SK-N-SH (cell line): ENCODE measurements around the gene CASP9. TPM values are rescaled to one million over a fixed set of nuclear protein-coding genes. Genes with fewer than 3 reads are reported as not detected.
"Not testable (repeated sequence)": the region's sequence is repeated elsewhere in the genome, so short reads cannot be mapped to it uniquely, and the experiment has no call there.

Source experiments
- CTCF ChIA-PET: fragments of 300-600, 350-600 bp; formaldehyde crosslinking; extraction: SDS; loops from one replicate; lab custom pipeline; 2021; lab: Yijun Ruan, JAX
- POLR2A ChIA-PET: fragments of 350-600 bp; sonication (Branson Sonifier 250); formaldehyde crosslinking; extraction: SDS; loops from one replicate; lab custom pipeline; 2020; ENCODE audit warnings: antibody characterized with exemption, inconsistent platforms; lab: Yijun Ruan, JAX
- DNase-seq: peaks from one replicate; pipeline ENCODE4 v3.0.0; 2012
- H2AFZ ChIP-seq: fragments of 200-600 bp; sonication (generic); 2 replicates; pipeline ENCODE4 v1.8.1; 2016; ENCODE audit warnings: antibody characterized with exemption, mild to moderate bottlenecking, low read depth
- H3F3A ChIP-seq: fragments of 200-600 bp; sonication (generic); replicated peaks from 2 replicates; pipeline ENCODE3; 2016; ENCODE audit warnings: antibody characterized with exemption, mild to moderate bottlenecking; ENCODE audit not compliant: insufficient read depth
- H3K27ac ChIP-seq, 2 experiments: fragments of 200-500 bp in 1 of 2; fragments of 200-600 bp in 1 of 2; sonication (Bioruptor generic) in 1 of 2; sonication (generic), shearing (Covaris generic) in 1 of 2; 2 replicates each; pipeline versions ENCODE4 v1.5.1 to v1.6.1; 2014 to 2016; ENCODE audit warnings: low read depth in 2 of 2, inconsistent platforms in 1 of 2, low read length in 1 of 2, mild to moderate bottlenecking in 1 of 2, mixed read lengths in 1 of 2
- H3K27me3 ChIP-seq: fragments of 200-600 bp; sonication (generic), shearing (Covaris generic); 2 replicates; pipeline ENCODE4 v1.6.1; 2016; ENCODE audit warnings: mixed run types; ENCODE audit not compliant: insufficient read depth
- H3K36me3 ChIP-seq, 2 experiments: fragments of 200-500 bp in 1 of 2; fragments of 200-600 bp in 1 of 2; sonication (Bioruptor generic) in 1 of 2; sonication (generic) in 1 of 2; replicated peaks in 1 of 2; 2 replicates each; pipeline versions ENCODE3 to v1.5.1; 2014 to 2016; ENCODE audit warnings: low read length in 1 of 2, mild to moderate bottlenecking in 1 of 2; ENCODE audit not compliant: insufficient read depth in 2 of 2, control insufficient read depth in 1 of 2
- H3K4me1 ChIP-seq, 2 experiments: fragments of 200-500 bp in 1 of 2; fragments of 200-600 bp in 1 of 2; sonication (Bioruptor generic) in 1 of 2; sonication (generic), shearing (Covaris generic) in 1 of 2; 2 replicates each; pipeline versions ENCODE4 v1.5.1 to v1.6.1; 2014 to 2016; ENCODE audit warnings: low read depth in 1 of 2, low read length in 1 of 2, mixed run types in 1 of 2; ENCODE audit not compliant: insufficient read depth in 2 of 2, control insufficient read depth in 1 of 2
- H3K4me2 ChIP-seq: fragments of 200-600 bp; sonication (generic), shearing (Covaris generic); 2 replicates; pipeline ENCODE4 v1.6.1; 2017; ENCODE audit warnings: mixed run types
- H3K4me3 ChIP-seq, 2 experiments: fragments of 200-500 bp in 1 of 2; fragments of 200-600 bp in 1 of 2; sonication (Bioruptor generic) in 1 of 2; sonication (generic), shearing (Covaris generic) in 1 of 2; 2 replicates each; pipeline versions ENCODE4 v1.5.1 to v1.8.1; 2014 to 2016; ENCODE audit warnings: low read depth in 2 of 2, inconsistent platforms in 1 of 2, low read length in 1 of 2, mild to moderate bottlenecking in 1 of 2, mixed read lengths in 1 of 2, moderate library complexity in 1 of 2
- H3K79me2 ChIP-seq: fragments of 200-600 bp; sonication (generic); 2 replicates; pipeline ENCODE4 v1.8.1; 2017; ENCODE audit warnings: mild to moderate bottlenecking; ENCODE audit not compliant: insufficient read depth
- H3K9ac ChIP-seq: fragments of 200-600 bp; sonication (generic); 2 replicates; pipeline ENCODE4 v1.6.1; 2017; ENCODE audit warnings: mixed run types
- H3K9me2 ChIP-seq: fragments of 200-600 bp; sonication (generic); 2 replicates; pipeline ENCODE4 v1.6.1; 2017; ENCODE audit warnings: mixed run types
- H3K9me3 ChIP-seq: fragments of 200-600 bp; sonication (generic); 2 replicates; pipeline ENCODE4 v1.6.1; 2017; ENCODE audit warnings: mixed run types, mild to moderate bottlenecking, moderate library complexity
- H4K20me1 ChIP-seq: fragments of 200-600 bp; sonication (generic); 2 replicates; pipeline ENCODE4 v1.6.1; 2017; ENCODE audit warnings: mild to moderate bottlenecking, mixed run types; ENCODE audit not compliant: insufficient read depth
- ELF1 ChIP-seq: IDR thresholded peaks from 2 replicates; pipeline ENCODE4 v1.4.0; 2012
- FOXJ3 ChIP-seq: sonication (generic); formaldehyde crosslinking; IDR thresholded peaks from 2 replicates; pipeline ENCODE4 v1.5.1; 2020; ENCODE audit warnings: mild to moderate bottlenecking, missing genetic modification reagents
- MAX ChIP-seq: IDR thresholded peaks from 2 replicates; pipeline ENCODE4 v1.4.0; 2012; ENCODE audit warnings: low read depth
- NRF1 ChIP-seq: IDR thresholded peaks from 2 replicates; pipeline ENCODE4 v1.6.1; 2012; ENCODE audit warnings: low read depth, mild to moderate bottlenecking, low read length
- REST ChIP-seq: IDR thresholded peaks from 2 replicates; pipeline ENCODE4 v1.6.1; 2012; ENCODE audit warnings: mild to moderate bottlenecking, low read depth, low read length, moderate library complexity
- TCF12 ChIP-seq: IDR thresholded peaks from 2 replicates; pipeline ENCODE4 v1.4.0; 2012
- TEAD4 ChIP-seq: IDR thresholded peaks from 2 replicates; pipeline ENCODE4 v1.4.0; 2012; ENCODE audit warnings: mild to moderate bottlenecking, borderline replicate concordance; ENCODE audit not compliant: insufficient read depth
- USF2 ChIP-seq: fragments of 150-350 bp; IDR thresholded peaks from 2 replicates; pipeline ENCODE4 v1.6.1; 2017; ENCODE audit warnings: antibody characterized with exemption, low read length, low read depth, borderline replicate concordance
- WGBS: methylation state at CpG from one replicate; pipeline ENCODE4 v1.1.6; 2017; ENCODE audit warnings: low lambda C conversion rate; 5-methylcytosine and 5-hydroxymethylcytosine counted together
- polyA plus RNA-seq, 3 experiments: library from polyadenylated mRNA; depleted of rRNA; stranded (reverse); fragments of >200 nt; gene quantifications; 2 replicates each; pipeline ENCODE4 v1.2.3, GENCODE V29; 2012
- TF ChIP-seq, protein P1 (sequence below): IDR thresholded peaks from 2 replicates; pipeline ENCODE4 v1.4.0; 2012; ENCODE audit warnings: low read depth, borderline replicate concordance

Gene CASP9
- polyA plus RNA-seq, 1 of the 3 experiments (the other 2 are of a cell fraction), result 16.9 TPM

GRCh38 chr1:15465674-15466073 is 58.3 kb downstream of the CASP9 start:
- no peak overlapping the region for H3K4me2 ChIP-seq
- DNase-seq, result no peak
- no peaks in the 10 kb centered on the region for H3K9me3 ChIP-seq
- H4K20me1 ChIP-seq, result no peaks in the 10 kb centered on the region
- 97% methylated on average over 6 of the region's 7 CpGs for WGBS
- no peaks in the 10 kb centered on the region for H3K27me3 ChIP-seq
- TF ChIP-seq FOXJ3 (CRISPR knock-in tag) (no peak), TEAD4 (no peak), TCF12 (no peak), MAX (no peak), REST (no peak), USF2 (no peak), ELF1 (no peak), NRF1 (no peak)
- TF ChIP-seq, protein P1, sequence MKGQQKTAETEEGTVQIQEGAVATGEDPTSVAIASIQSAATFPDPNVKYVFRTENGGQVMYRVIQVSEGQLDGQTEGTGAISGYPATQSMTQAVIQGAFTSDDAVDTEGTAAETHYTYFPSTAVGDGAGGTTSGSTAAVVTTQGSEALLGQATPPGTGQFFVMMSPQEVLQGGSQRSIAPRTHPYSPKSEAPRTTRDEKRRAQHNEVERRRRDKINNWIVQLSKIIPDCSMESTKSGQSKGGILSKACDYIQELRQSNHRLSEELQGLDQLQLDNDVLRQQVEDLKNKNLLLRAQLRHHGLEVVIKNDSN, result no peak
- ChIA-PET CTCF (interaction anchor here (0.6 to 0.8 kb wide), 2 partner anchors 38 to 133 kb away, joined by 3 read pairs; no protein-coding TSS in a partner anchor), POLR2A (no interaction called here)
- peaks cover 0 to 2% of the 10 kb centered on the region in 2 experiments; a peak in 1 of 4 replicates for H3K4me1 ChIP-seq
- H2AFZ ChIP-seq, result no peak overlapping the region
- no peak overlapping the region for H3K4me3 ChIP-seq
- H3K9ac ChIP-seq, result no peak overlapping the region
- no peaks in the 10 kb centered on the region for H3K36me3 ChIP-seq
- H3K79me2 ChIP-seq, result no peaks in the 10 kb centered on the region
- H3F3A ChIP-seq, result no peaks in the 10 kb centered on the region
- H3K9me2 ChIP-seq, result no peaks in the 10 kb centered on the region
- H3K27ac ChIP-seq, result no peak overlapping the region

- POLR2A ChIA-PET, H3K4me1 ChIP-seq, H3K4me2 ChIP-seq: not testable (repeated sequence)
Measured at GRCh38 chr1:15463926-15464322, 60.1 kb downstream of the CASP9 start.

DNA sequence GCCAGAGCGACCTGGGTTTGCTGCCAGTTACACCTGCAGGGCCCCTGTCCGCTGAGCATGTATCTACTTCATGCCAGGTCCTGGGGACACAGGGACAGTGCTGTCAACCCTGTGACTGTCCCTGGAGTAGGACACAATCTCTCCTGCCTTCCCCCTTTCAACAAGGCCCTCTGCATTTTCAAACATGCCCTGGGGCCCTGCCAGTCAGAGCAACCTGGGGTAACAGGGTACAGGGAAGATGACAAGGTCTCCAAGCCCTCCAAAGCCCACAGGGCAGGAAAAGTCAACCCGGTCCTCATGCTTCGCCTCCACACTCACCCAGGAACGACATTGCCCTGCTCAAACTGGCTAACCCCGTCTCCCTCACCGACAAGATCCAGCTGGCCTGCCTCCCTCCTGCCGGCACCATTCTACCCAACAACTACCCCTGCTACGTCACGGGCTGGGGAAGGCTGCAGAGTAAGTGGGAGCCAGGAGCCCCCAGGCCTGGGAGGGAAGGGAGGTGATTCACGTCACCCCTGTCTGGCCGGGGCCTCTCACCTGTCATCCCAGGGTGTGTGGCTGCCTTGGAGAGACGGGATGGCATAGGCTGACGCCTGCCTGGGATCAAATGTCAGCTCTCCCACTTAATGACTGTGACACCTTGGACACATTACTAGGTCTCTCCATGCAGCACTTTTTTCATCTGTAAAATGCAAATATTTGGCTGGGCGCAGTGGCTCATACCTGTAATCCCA is 60.8 kb downstream of the CASP9 start:
- H3K4me3 ChIP-seq, H3K27me3 ChIP-seq, H3K4me2 ChIP-seq, H3K9ac ChIP-seq, H4K20me1 ChIP-seq, H3F3A ChIP-seq, CTCF ChIA-PET, H2AFZ ChIP-seq, H3K9me3 ChIP-seq, DNase-seq, H3K36me3 ChIP-seq, POLR2A ChIA-PET, H3K4me1 ChIP-seq, H3K9me2 ChIP-seq, H3K79me2 ChIP-seq, H3K27ac ChIP-seq: not testable (repeated sequence)
- WGBS, result 87% methylated on average over 11 of the region's 15 CpGs

More at GRCh38 chr1:15463926-15464322, 60.1 kb downstream of the CASP9 start:
- H3K9ac ChIP-seq, H4K20me1 ChIP-seq, H3K36me3 ChIP-seq, H3K27ac ChIP-seq, H3K9me3 ChIP-seq, H3K9me2 ChIP-seq, H2AFZ ChIP-seq, CTCF ChIA-PET, H3K27me3 ChIP-seq, H3K79me2 ChIP-seq, DNase-seq, H3F3A ChIP-seq, H3K4me3 ChIP-seq: not testable (repeated sequence)
- WGBS, result 92% methylated on average over 5 of the region's 5 CpGs
